ENCODE measurements around the gene LAMB2. TPM values are rescaled to one million over a fixed set of nuclear protein-coding genes. Genes with fewer than 3 reads are reported as not detected.

The LAMB2 gene
- total RNA-seq, 2 donors from 2014 or later, result 83.6 to 97.8 TPM

- no peak for TF ChIP-seq CTCF (conservative IDR thresholded peaks at IDR 0.05)
- H3K27ac ChIP-seq (ENCODE audit: low read depth, low read length), result no peak overlapping the region
- no peak overlapping the region for H3K9ac ChIP-seq (ENCODE audit: extremely low read depth, low read length, poor library complexity, severe bottlenecking)
- no peaks in the 10 kb centered on the region for H3K4me1 Mint-ChIP-seq
- H3K36me3 ChIP-seq (ENCODE audit: control insufficient read depth, insufficient read depth, low read length), result peaks cover 81% of the 10 kb centered on the region
- DNase-seq, result no peak
- no peak overlapping the region for H3K27ac Mint-ChIP-seq
- H3K27me3 ChIP-seq (ENCODE audit: control insufficient read depth, insufficient read depth, low read length, poor library complexity, severe bottlenecking), result no peaks in the 10 kb centered on the region
- H3K36me3 Mint-ChIP-seq (ENCODE audit: low read depth), result peaks cover 69% of the 10 kb centered on the region
- H3K4me3 ChIP-seq (ENCODE audit: low read length), result no peak overlapping the region
- WGBS, 2 experiments (ENCODE audit: insufficient coverage in 1 of 2, insufficient read length in 1 of 2), result 95 to 97% methylated on average over 12 to 13 of the region's 13 CpGs
- no peak overlapping the region for H3K4me3 Mint-ChIP-seq
- no peaks in the 10 kb centered on the region for H3K27me3 Mint-ChIP-seq (ENCODE audit: insufficient read depth)
- no peaks in the 10 kb centered on the region for H3K9me3 ChIP-seq (ENCODE audit: control insufficient read depth, low read length)
- H3K4me1 ChIP-seq (ENCODE audit: control insufficient read depth, insufficient read depth, low read length), result no peaks in the 10 kb centered on the region
- no peaks in the 10 kb centered on the region for H3K9me3 Mint-ChIP-seq
These were observed 56.7 kb downstream of the LAMB2 start for GRCh38 chr3:49076116-49076515.

Small RNA genes lying within 50 kb of the gene (microRNA-seq; reads per million reads assigned to microRNA genes)
- not detected for gene MIR6890 (ENCODE audit: borderline microRNAs expressed)

Other genes starting within 250 kb of the LAMB2 start
- 1 to 10 TPM; 5.0 to 6.7 TPM for gene SLC25A20, start 234.2 kb downstream of the LAMB2 start, total RNA-seq
- gene ARIH2, start 214.2 kb downstream of the LAMB2 start, total RNA-seq, result 100 to 1,000 TPM in 1 of 2 donors, 10 to 100 TPM in 1; 86.6 to 113 TPM
- 10 to 100 TPM; 12.4 to 17.6 TPM for gene P4HTM, start 142.8 kb downstream of the LAMB2 start, total RNA-seq
- 100 to 1,000 TPM; 106 to 166 TPM for gene WDR6, start 125.7 kb downstream of the LAMB2 start, total RNA-seq
- 10 to 100 TPM; 40.8 to 41.9 TPM for gene DALRD3, start 114.5 kb downstream of the LAMB2 start, total RNA-seq
- 10 to 100 TPM; 32.9 to 39.1 TPM for gene NDUFAF3, start 110.9 kb downstream of the LAMB2 start, total RNA-seq
- gene IMPDH2, start 103.7 kb downstream of the LAMB2 start, total RNA-seq, result 100 to 1,000 TPM; 180 to 195 TPM
- gene QRICH1, start 39.0 kb downstream of the LAMB2 start, total RNA-seq, result 100 to 1,000 TPM; 127 to 155 TPM
- 100 to 1,000 TPM; 314 to 358 TPM for gene QARS1, start 28.3 kb downstream of the LAMB2 start, total RNA-seq
- 10 to 100 TPM; 61.5 to 63.2 TPM for gene USP19, start 12.2 kb downstream of the LAMB2 start, total RNA-seq
- gene CCDC71, start 33.3 kb upstream of the LAMB2 start, total RNA-seq, result 10 to 100 TPM; 23.4 to 25.7 TPM
- 10 to 100 TPM; 33.5 to 36.1 TPM for gene KLHDC8B, start 38.5 kb upstream of the LAMB2 start, total RNA-seq
- 1 to 10 TPM; 3.6 to 4.8 TPM for gene C3orf62, start 144.2 kb upstream of the LAMB2 start, total RNA-seq
- gene USP4, start 207.0 kb upstream of the LAMB2 start, total RNA-seq, result 10 to 100 TPM; 48.3 to 48.9 TPM
- gene GPX1, start 225.3 kb upstream of the LAMB2 start, total RNA-seq, result 100 to 1,000 TPM; 178 to 195 TPM

Data from endodermal cell (in vitro differentiated cells).